ENCODE measurements around the gene IGFL4.

The IGFL4 gene

DNA sequence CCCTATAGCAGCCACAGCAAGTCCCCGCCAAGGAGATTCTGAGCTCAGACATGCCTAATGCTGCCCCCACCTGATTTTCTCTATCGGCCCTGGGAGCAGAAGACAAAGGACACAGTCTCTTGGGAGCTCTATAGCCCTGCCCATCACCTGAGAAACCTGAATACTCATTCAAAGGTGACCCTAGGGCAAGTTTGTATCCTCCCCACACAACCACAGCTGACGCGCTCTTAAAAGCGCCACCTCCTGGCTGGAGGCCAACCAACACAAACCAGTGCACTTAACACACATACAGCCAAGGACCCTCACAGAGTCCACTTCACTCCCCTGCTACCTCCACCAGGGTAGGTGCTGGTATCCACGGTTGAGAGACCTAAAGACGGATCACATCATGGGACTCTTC, 8.8 kb upstream of the IGFL4 start:
- H2BK12ac ChIP-seq (ENCODE audit: low read length) = no peak overlapping the region

DNA sequence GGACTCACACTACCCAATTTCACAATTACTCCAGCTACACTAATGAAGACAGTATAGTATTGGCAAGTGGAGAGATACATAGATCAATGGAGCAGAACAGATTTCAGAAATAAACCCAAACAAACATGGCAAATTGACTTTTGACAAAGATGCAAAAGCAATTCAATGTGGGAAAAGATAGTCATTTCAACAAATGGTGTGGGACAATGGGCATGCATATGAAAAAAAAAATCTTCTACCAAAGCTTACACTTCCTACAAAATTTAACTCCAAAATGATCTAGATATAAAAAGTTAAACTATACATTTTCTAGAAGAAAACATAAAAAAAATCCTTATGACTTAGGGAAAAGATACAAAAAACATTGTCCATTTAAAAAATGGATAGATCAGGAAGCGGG, 2.7 kb upstream of the IGFL4 start:
- Histone ChIP-seq H2BK5ac (ENCODE audit: low read depth, low read length, poor library complexity) (no peak overlapping the region), H3K4ac (ENCODE audit: low read depth, low read length) (no peak overlapping the region), H3K14ac (ENCODE audit: low read length) (no peak overlapping the region), H3K27me3 (ENCODE audit: insufficient read depth, low read length) (peaks cover 3% of the 10 kb centered on the region), H3K18ac (ENCODE audit: low read length) (no peak overlapping the region), H3K23ac (ENCODE audit: low read length) (no peak overlapping the region), H4K8ac (ENCODE audit: low read depth, low read length) (no peak overlapping the region), H3K9ac (ENCODE audit: low read length) (no peak overlapping the region), H4K12ac (ENCODE audit: low read depth, low read length) (no peak overlapping the region), H3K79me1 (ENCODE audit: low read length) (no peaks in the 10 kb centered on the region), H2BK120ac (ENCODE audit: insufficient read depth, low read length, poor library complexity) (no peak overlapping the region), H3K36me3 (ENCODE audit: control insufficient read depth in 1 of 2, insufficient read depth in 2 of 2, low read length in 2 of 2) (no peaks in the 10 kb centered on the region), H4K91ac (ENCODE audit: low read depth, low read length) (no peak overlapping the region), H3K4me1 (ENCODE audit: control insufficient read depth in 1 of 2, insufficient read depth in 2 of 2, low read length in 2 of 2) (no peaks in the 10 kb centered on the region), H3K9me3 (ENCODE audit: insufficient read depth, low read depth, low read length) (peaks cover 10% of the 10 kb centered on the region), H2AK5ac (ENCODE audit: low read length) (no peak overlapping the region), H3K4me2 (ENCODE audit: low read length) (no peak overlapping the region), H3K4me3 (ENCODE audit: low read depth, low read length) (no peak overlapping the region), H3K27ac (ENCODE audit: low read depth, low read length) (no peak overlapping the region), H2AFZ (ENCODE audit: insufficient read depth, low read length, poor library complexity) (no peak overlapping the region), H2BK12ac (ENCODE audit: low read length) (no peak overlapping the region), H3K79me2 (ENCODE audit: control insufficient read depth, insufficient read depth, low read length, poor library complexity) (no peaks in the 10 kb centered on the region)
- WGBS (ENCODE audit: extremely low coverage, insufficient coverage, insufficient read length) = no CpG with 5 or more reads among the region's 1 CpG
- DNase-seq = no peak

More for the DNA sequence above, 8.8 kb upstream of the IGFL4 start:
- no peak overlapping the region for H3K4me2 ChIP-seq (ENCODE audit: low read length)
- H3K4ac ChIP-seq (ENCODE audit: low read depth, low read length) = no peak overlapping the region
- no peaks in the 10 kb centered on the region for H3K9me3 ChIP-seq (ENCODE audit: insufficient read depth, low read depth, low read length)
- no peak overlapping the region for H3K14ac ChIP-seq (ENCODE audit: low read length)
- H3K79me1 ChIP-seq (ENCODE audit: low read length) = no peaks in the 10 kb centered on the region
- H2BK120ac ChIP-seq (ENCODE audit: insufficient read depth, low read length, poor library complexity) = no peak overlapping the region
- H3K4me3 ChIP-seq (ENCODE audit: low read depth, low read length) = no peak overlapping the region
- H4K12ac ChIP-seq (ENCODE audit: low read depth, low read length) = no peak overlapping the region
- H3K36me3 ChIP-seq (ENCODE audit: control insufficient read depth in 1 of 2, insufficient read depth in 2 of 2, low read length in 2 of 2) = no peaks in the 10 kb centered on the region
- no CpG with 5 or more reads among the region's 7 CpGs for WGBS (ENCODE audit: extremely low coverage, insufficient coverage, insufficient read length)
- H2BK5ac ChIP-seq (ENCODE audit: low read depth, low read length, poor library complexity) = no peak overlapping the region
- no peak overlapping the region for H3K27ac ChIP-seq (ENCODE audit: low read depth, low read length)
- no peak overlapping the region for H3K9ac ChIP-seq (ENCODE audit: low read length)
- H4K8ac ChIP-seq (ENCODE audit: low read depth, low read length) = no peak overlapping the region
- no peak overlapping the region for H3K23ac ChIP-seq (ENCODE audit: low read length)
- DNase-seq = no peak
- no peaks in the 10 kb centered on the region for H3K4me1 ChIP-seq (ENCODE audit: control insufficient read depth in 1 of 2, insufficient read depth in 2 of 2, low read length in 2 of 2)
- no peaks in the 10 kb centered on the region for H3K79me2 ChIP-seq (ENCODE audit: control insufficient read depth, insufficient read depth, low read length, poor library complexity)
- no peak overlapping the region for H4K91ac ChIP-seq (ENCODE audit: low read depth, low read length)
- no peak overlapping the region for H3K18ac ChIP-seq (ENCODE audit: low read length)
- H2AK5ac ChIP-seq (ENCODE audit: low read length) = no peak overlapping the region
- no peaks in the 10 kb centered on the region for H3K27me3 ChIP-seq (ENCODE audit: insufficient read depth, low read length)
- no peak overlapping the region for H2AFZ ChIP-seq (ENCODE audit: insufficient read depth, low read length, poor library complexity)

DNA sequence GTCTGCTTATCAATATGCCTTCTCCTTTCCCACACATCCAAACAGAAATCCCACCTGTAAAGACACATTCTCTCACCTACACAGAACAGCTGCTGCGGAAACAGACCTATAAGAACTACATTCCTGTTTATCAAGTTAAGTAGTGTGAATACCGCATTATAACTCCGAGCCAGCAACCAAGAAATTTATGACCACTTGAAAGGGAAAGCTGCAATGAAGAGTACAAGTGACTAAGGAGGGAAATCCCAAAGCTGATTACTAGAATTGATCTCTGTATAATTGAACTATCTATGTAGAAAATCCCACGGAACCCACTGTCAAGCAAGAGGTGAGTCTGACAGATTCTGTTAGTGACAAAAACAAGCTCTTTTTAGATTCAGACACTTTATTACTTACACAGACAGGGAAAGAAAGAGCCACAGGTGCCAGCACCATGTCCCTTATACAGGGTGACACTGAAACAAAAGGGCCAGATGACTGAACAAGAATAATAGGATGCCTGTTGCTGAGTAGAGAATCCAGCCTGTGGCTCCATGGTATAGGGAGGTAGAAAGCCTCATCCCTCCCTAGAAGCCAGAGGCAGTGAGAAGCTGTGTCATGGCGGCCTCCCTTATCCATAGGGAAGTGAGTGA, 1.6 kb upstream of the IGFL4 start:
- no peak overlapping the region for H3K27ac ChIP-seq (ENCODE audit: low read depth, low read length)
- H4K12ac ChIP-seq (ENCODE audit: low read depth, low read length) = no peak overlapping the region
- no peak overlapping the region for H2BK12ac ChIP-seq (ENCODE audit: low read length)
- H2AK5ac ChIP-seq (ENCODE audit: low read length) = no peak overlapping the region
- no peak overlapping the region for H3K4me3 ChIP-seq (ENCODE audit: low read depth, low read length)
- no CpG with 5 or more reads among the region's 5 CpGs for WGBS (ENCODE audit: extremely low coverage, insufficient coverage, insufficient read length)
- H3K9me3 ChIP-seq (ENCODE audit: insufficient read depth, low read depth, low read length) = peaks cover 10% of the 10 kb centered on the region
- H3K4me1 ChIP-seq (ENCODE audit: control insufficient read depth in 1 of 2, insufficient read depth in 2 of 2, low read length in 2 of 2) = no peaks in the 10 kb centered on the region
- no peak overlapping the region for H4K8ac ChIP-seq (ENCODE audit: low read depth, low read length)
- H4K91ac ChIP-seq (ENCODE audit: low read depth, low read length) = no peak overlapping the region
- H3K9ac ChIP-seq (ENCODE audit: low read length) = no peak overlapping the region
- H3K18ac ChIP-seq (ENCODE audit: low read length) = no peak overlapping the region
- no peak overlapping the region for H2AFZ ChIP-seq (ENCODE audit: insufficient read depth, low read length, poor library complexity)
- no peaks in the 10 kb centered on the region for H3K36me3 ChIP-seq (ENCODE audit: control insufficient read depth in 1 of 2, insufficient read depth in 2 of 2, low read length in 2 of 2)
- H3K79me2 ChIP-seq (ENCODE audit: control insufficient read depth, insufficient read depth, low read length, poor library complexity) = no peaks in the 10 kb centered on the region
- H3K4me2 ChIP-seq (ENCODE audit: low read length) = no peak overlapping the region
- H3K4ac ChIP-seq (ENCODE audit: low read depth, low read length) = no peak overlapping the region
- H3K27me3 ChIP-seq (ENCODE audit: insufficient read depth, low read length) = peaks cover 3% of the 10 kb centered on the region
- no peak overlapping the region for H2BK5ac ChIP-seq (ENCODE audit: low read depth, low read length, poor library complexity)
- no peaks in the 10 kb centered on the region for H3K79me1 ChIP-seq (ENCODE audit: low read length)
- H2BK120ac ChIP-seq (ENCODE audit: insufficient read depth, low read length, poor library complexity) = no peak overlapping the region
- H3K23ac ChIP-seq (ENCODE audit: low read length) = no peak overlapping the region
- no peak overlapping the region for H3K14ac ChIP-seq (ENCODE audit: low read length)
- DNase-seq = no peak

DNA sequence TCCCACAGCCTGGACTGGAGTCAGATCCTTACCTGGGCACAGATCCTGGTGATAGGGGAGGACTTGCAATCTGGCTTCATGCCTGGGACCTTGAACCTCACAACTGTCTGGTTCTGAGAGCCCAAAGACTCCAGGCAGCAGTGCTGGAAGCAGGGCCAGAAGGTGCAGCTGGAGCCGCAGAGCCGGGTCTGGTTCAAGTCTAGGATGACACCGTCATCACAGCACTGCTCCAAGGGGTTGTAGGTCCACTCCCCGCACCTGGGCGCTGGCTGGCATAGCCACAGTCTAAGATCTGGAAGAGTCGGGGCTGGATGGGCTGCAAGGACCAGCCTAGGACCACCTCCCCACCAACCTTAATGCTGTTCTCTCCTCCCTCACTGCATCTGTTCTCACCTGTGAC, 677 bp downstream of the IGFL4 start:
- Histone ChIP-seq H2BK12ac (ENCODE audit: low read length) (no peak overlapping the region), H3K4me3 (ENCODE audit: low read depth, low read length) (no peak overlapping the region), H3K79me2 (ENCODE audit: control insufficient read depth, insufficient read depth, low read length, poor library complexity) (no peaks in the 10 kb centered on the region), H2BK120ac (ENCODE audit: insufficient read depth, low read length, poor library complexity) (no peak overlapping the region), H2AK5ac (ENCODE audit: low read length) (no peak overlapping the region), H4K12ac (ENCODE audit: low read depth, low read length) (no peak overlapping the region), H4K91ac (ENCODE audit: low read depth, low read length) (no peak overlapping the region), H3K4me1 (ENCODE audit: control insufficient read depth in 1 of 2, insufficient read depth in 2 of 2, low read length in 2 of 2) (no peaks in the 10 kb centered on the region), H2BK5ac (ENCODE audit: low read depth, low read length, poor library complexity) (no peak overlapping the region), H3K23ac (ENCODE audit: low read length) (no peak overlapping the region), H3K9me3 (ENCODE audit: insufficient read depth, low read depth, low read length) (peaks cover 13% of the 10 kb centered on the region), H4K8ac (ENCODE audit: low read depth, low read length) (no peak overlapping the region), H3K14ac (ENCODE audit: low read length) (no peak overlapping the region), H3K27ac (ENCODE audit: low read depth, low read length) (no peak overlapping the region), H2AFZ (ENCODE audit: insufficient read depth, low read length, poor library complexity) (no peak overlapping the region), H3K36me3 (ENCODE audit: control insufficient read depth in 1 of 2, insufficient read depth in 2 of 2, low read length in 2 of 2) (no peaks in the 10 kb centered on the region), H3K18ac (ENCODE audit: low read length) (no peak overlapping the region), H3K79me1 (ENCODE audit: low read length) (no peaks in the 10 kb centered on the region), H3K4ac (ENCODE audit: low read depth, low read length) (no peak overlapping the region), H3K4me2 (ENCODE audit: low read length) (no peak overlapping the region), H3K9ac (ENCODE audit: low read length) (no peak overlapping the region), H3K27me3 (ENCODE audit: insufficient read depth, low read length) (peaks cover 6% of the 10 kb centered on the region)
- WGBS (ENCODE audit: extremely low coverage, insufficient coverage, insufficient read length) = no CpG with 5 or more reads among the region's 6 CpGs
- no peak for DNase-seq
